Astrocyte of the cerebellum (primary cell): Measurements from ENCODE around the gene KCNIP3.

Source experiments
- DNase-seq: peaks from one replicate; pipeline ENCODE4 v3.0.0-alpha.2; 2011; ENCODE audit warnings: low read depth
- H3K4me3 ChIP-seq: 2 replicates; pipeline ENCODE4 v1.5.1; 2011; ENCODE audit warnings: mild to moderate bottlenecking, low read depth, low read length, moderate library complexity
- CTCF ChIP-seq: IDR thresholded peaks from 2 replicates; pipeline ENCODE4 v1.5.1; 2012; ENCODE audit warnings: low read length, low read depth, moderate library complexity, mild to moderate bottlenecking; ENCODE audit errors: missing control alignments
- in situ Hi-C: cut with HindIII; loops from 2 replicates; pipeline ENCODE4 v1.10.0; 2017; ENCODE audit warnings: low sequenced_read_pairs

Gene KCNIP3

GRCh38 chr2:95349568-95350322, 52.6 kb downstream of the KCNIP3 start:
- H3K4me3 ChIP-seq = no peak overlapping the region
- no peak for TF ChIP-seq CTCF
- DNase-seq = no peak
- in situ Hi-C loops = no loop called here

- DNase-seq = no peak
- H3K4me3 ChIP-seq = no peak overlapping the region
- in situ Hi-C loops = no loop called here
- no peak for TF ChIP-seq CTCF
Observed at GRCh38 chr2:95350368-95350767, 53.2 kb downstream of the KCNIP3 start.

GRCh38 chr2:95350774-95351597, 53.8 kb downstream of the KCNIP3 start:
- H3K4me3 ChIP-seq = no peak overlapping the region
- DNase-seq = no peak
- in situ Hi-C loops = no loop called here
- TF ChIP-seq CTCF = no peak

- TF ChIP-seq CTCF = no peak
- no peak for DNase-seq
- H3K4me3 ChIP-seq = no peak overlapping the region
- in situ Hi-C loops = no loop called here
Observed at GRCh38 chr2:95351598-95351915, 54.4 kb downstream of the KCNIP3 start.

GRCh38 chr2:95352310-95353054, 55.3 kb downstream of the KCNIP3 start:
- in situ Hi-C loops = no loop called here
- no peak for TF ChIP-seq CTCF
- no peak overlapping the region for H3K4me3 ChIP-seq
- no peak for DNase-seq

- no peak overlapping the region for H3K4me3 ChIP-seq
- in situ Hi-C loops = no loop called here
- no peak for TF ChIP-seq CTCF
- no peak for DNase-seq
Observed at GRCh38 chr2:95353055-95353575, 56.0 kb downstream of the KCNIP3 start.
